Endothelial cell of umbilical vein (primary cell): ENCODE data around the gene FGF12. TPM values are rescaled to one million over a fixed set of nuclear protein-coding genes. Genes with fewer than 3 reads are reported as not detected.

Experiments
- BruUV-seq: library from RNA; stranded (reverse); fragments of 400-500 nt; replicated peaks from 2 replicates; lab custom pipeline; 2021; lab: Mats Ljungman, UMichigan
- CTCF ChIA-PET: fragments of 300-600, 350-600 bp; sonication (Branson Sonifier 250); formaldehyde crosslinking; loops from one replicate; lab custom pipeline; 2021; ENCODE audit warnings: antibody characterized with exemption, inconsistent platforms; lab: Charles Lee
- POLR2A ChIA-PET: fragments of 300-600, 350-600 bp; sonication (Branson Sonifier 250); formaldehyde crosslinking; loops from one replicate; lab custom pipeline; 2021; ENCODE audit warnings: antibody characterized with exemption, inconsistent platforms; lab: Charles Lee
- DNase-seq: peaks from one replicate; pipeline ENCODE4 v3.0.0-alpha.2; 2011; ENCODE audit warnings: low read depth, low spot score
- FAIRE-seq: peaks from 2 replicates; lab custom pipeline; 2011; peaks lifted over from hg19 to GRCh38; lab: Jason Lieb, UNC
- H2AFZ ChIP-seq: 2 replicates; pipeline ENCODE4 v1.6.0; 2012; ENCODE audit warnings: low read depth, low read length, control low read depth, inconsistent platforms
- H3K27ac ChIP-seq: 2 replicates; pipeline ENCODE4 v1.5.1; 2011; ENCODE audit warnings: low read depth, mild to moderate bottlenecking, control low read depth, low read length, moderate library complexity; ENCODE audit not compliant: insufficient read depth
- H3K27me3 ChIP-seq, 2 experiments: 2 replicates each; pipeline versions ENCODE4 v1.6.0 to v1.6.1; 2011; ENCODE audit warnings: low read length in 2 of 2, mixed read lengths in 1 of 2; ENCODE audit not compliant: control insufficient read depth in 2 of 2, insufficient read depth in 2 of 2
- H3K36me3 ChIP-seq, 2 experiments: 2 replicates in 1 of 2; 3 replicates in 1 of 2; pipeline ENCODE4 v1.5.1; 2011; ENCODE audit warnings: low read length in 2 of 2, mild to moderate bottlenecking in 1 of 2, moderate library complexity in 1 of 2; ENCODE audit not compliant: control insufficient read depth in 2 of 2, insufficient read depth in 2 of 2; ENCODE audit errors: extremely low read depth in 1 of 2
- H3K4me1 ChIP-seq: 3 replicates; pipeline ENCODE4 v1.5.1; 2011; ENCODE audit warnings: mild to moderate bottlenecking, low read length; ENCODE audit not compliant: control insufficient read depth, insufficient read depth; ENCODE audit errors: extremely low read depth
- H3K4me2 ChIP-seq: 2 replicates; pipeline ENCODE4 v1.6.1; 2011; ENCODE audit warnings: low read length, control low read depth, mixed read lengths; ENCODE audit not compliant: insufficient read depth
- H3K4me3 ChIP-seq, 3 experiments: fragments of 200-600 bp in 1 of 3; sonication (generic), shearing (Covaris generic) in 1 of 3; replicated peaks in 1 of 3; 2 replicates each; pipeline ENCODE4 v1.5.1; 2011 to 2016; ENCODE audit warnings: control low read depth in 3 of 3, low read length in 3 of 3, mild to moderate bottlenecking in 2 of 3, inconsistent platforms in 1 of 3, low read depth in 1 of 3, moderate library complexity in 1 of 3; ENCODE audit not compliant: insufficient read depth in 1 of 3
- H3K79me2 ChIP-seq: 2 replicates; pipeline ENCODE4 v1.6.0; 2012; ENCODE audit warnings: low read length, inconsistent platforms; ENCODE audit not compliant: control insufficient read depth, insufficient read depth
- H3K9ac ChIP-seq: replicated peaks from 2 replicates; pipeline ENCODE3; 2011; ENCODE audit warnings: low read length, control low read depth; ENCODE audit not compliant: insufficient read depth; ENCODE audit errors: extremely low read depth
- H3K9me1 ChIP-seq: replicated peaks from 3 replicates; pipeline ENCODE4 v1.6.0; 2011; ENCODE audit warnings: mild to moderate bottlenecking, low read length; ENCODE audit not compliant: control insufficient read depth, insufficient read depth; ENCODE audit errors: extremely low read depth
- H3K9me3 ChIP-seq: replicated peaks from 2 replicates; pipeline ENCODE4 v1.5.1; 2012; ENCODE audit warnings: low read length, inconsistent platforms; ENCODE audit not compliant: control insufficient read depth, insufficient read depth
- H4K20me1 ChIP-seq: replicated peaks from 2 replicates; pipeline ENCODE3; 2011; ENCODE audit warnings: mild to moderate bottlenecking, low read length; ENCODE audit not compliant: control insufficient read depth, insufficient read depth; ENCODE audit errors: extremely low read depth
- CTCF ChIP-seq, 2 donors: IDR thresholded peaks; 1 replicate in 1 of 2; 2 replicates in 1 of 2; pipeline ENCODE4 v1.5.1; 2011; ENCODE audit warnings: low read length in 2 of 2, mild to moderate bottlenecking in 2 of 2, moderate library complexity in 2 of 2, control low read depth in 1 of 2, inconsistent platforms in 1 of 2, low read depth in 1 of 2; ENCODE audit not compliant: insufficient read depth in 1 of 2; ENCODE audit errors: extremely low read depth in 1 of 2
- EZH2 ChIP-seq: IDR thresholded peaks from 2 replicates; pipeline ENCODE4 v1.6.1; 2012; ENCODE audit warnings: borderline replicate concordance, low read depth, mild to moderate bottlenecking, moderate library complexity, low read length, inconsistent platforms; ENCODE audit not compliant: severe bottlenecking
- FOS ChIP-seq: IDR thresholded peaks from 2 replicates; pipeline ENCODE4 v1.6.1; 2011; ENCODE audit warnings: mild to moderate bottlenecking, low read length, moderate library complexity, borderline replicate concordance; ENCODE audit not compliant: insufficient read depth
- GATA2 ChIP-seq: IDR thresholded peaks from 2 replicates; pipeline ENCODE4 v1.7.0; 2011; ENCODE audit warnings: low read depth, mild to moderate bottlenecking, moderate library complexity, mixed read lengths, low read length; ENCODE audit not compliant: insufficient read length, insufficient read depth
- JUN ChIP-seq: IDR thresholded peaks from 2 replicates; pipeline ENCODE4 v1.6.1; 2011; ENCODE audit warnings: borderline replicate concordance, low read depth; ENCODE audit not compliant: insufficient read length, insufficient read depth
- MYC ChIP-seq: IDR thresholded peaks from one replicate; pipeline ENCODE4 v1.6.1; 2011; ENCODE audit warnings: mild to moderate bottlenecking, low read depth, low read length
- POLR2A ChIP-seq: IDR thresholded peaks from 2 replicates; pipeline ENCODE4 v1.6.1; 2012; ENCODE audit warnings: low read depth, mild to moderate bottlenecking, control low read depth, low read length
- POLR2AphosphoS5 ChIP-seq: IDR thresholded peaks from 2 replicates; pipeline ENCODE4 v1.6.1; 2012; ENCODE audit warnings: low read depth, mild to moderate bottlenecking, control low read depth, low read length, moderate library complexity; ENCODE audit not compliant: insufficient read depth
- dilution Hi-C: fragments of 300-500 bp; cut with MboI; formaldehyde crosslinking; loops from one replicate; pipeline ENCODE4 v1.15.0; 2019; ENCODE audit warnings: low sequenced_read_pairs; ENCODE audit not compliant: extremely low pct_ligation_motif_present
- intact Hi-C: fragments of 100-400 bp; cut with micrococcal nuclease; formaldehyde crosslinking; loops from one replicate; pipeline ENCODE4 v1.10.0; 2022
- polyA plus RNA-seq, 4 experiments: library from polyadenylated mRNA; depleted of rRNA in 3 of 4; stranded (reverse) in 3 of 4; unstranded in 1 of 4; fragments of >200 nt; gene quantifications; 2 replicates each; pipeline versions ENCODE4 v1.2.1 to v1.2.3, GENCODE V29; 2011 to 2012; ENCODE audit warnings: missing spikeins in 1 of 4
- total RNA-seq: library from RNA; stranded (reverse); gene quantifications from 2 replicates; pipeline ENCODE4 v1.2.3, GENCODE V29; 2021
- TF ChIP-seq, protein P1 (sequence below): IDR thresholded peaks from 2 replicates; pipeline ENCODE4 v1.6.1; 2011; ENCODE audit not compliant: insufficient read depth, insufficient read length

The FGF12 gene
- total and polyA plus RNA-seq, 2 donors (not counting 3 experiments of a cell fraction or from before 2014, with no cell fraction given): 0.72 to 2.5 TPM

- intact Hi-C loops: no loop called here
- no TSS peak for BruUV-seq
- no peaks in the 10 kb centered on the region for H4K20me1 ChIP-seq
- no peak overlapping the region for H3K4me2 ChIP-seq
- H3K4me1 ChIP-seq: no peaks in the 10 kb centered on the region
- no peak overlapping the region for H3K27ac ChIP-seq
- FAIRE-seq (no peak), DNase-seq (no peak)
- H3K27me3 ChIP-seq: no peaks in the 10 kb centered on the region
- dilution Hi-C loops: no loop called here
- H3K9me1 ChIP-seq: no peaks in the 10 kb centered on the region
- no peak overlapping the region for H3K9ac ChIP-seq
- H3K79me2 ChIP-seq: no peaks in the 10 kb centered on the region
- no peak for TF ChIP-seq CTCF (IDR thresholded peaks at IDR 0.05; ENCODE audit: extremely low read depth in 1 of 2, insufficient read depth in 1 of 2, low read depth in 1 of 2, low read length in 2 of 2)
- no peak for TF ChIP-seq MYC
- TF ChIP-seq GATA2: no peak
- TF ChIP-seq POLR2AphosphoS5: no peak
- TF ChIP-seq POLR2A: no peak
- TF ChIP-seq EZH2: no peak
- TF ChIP-seq JUN: no peak
- TF ChIP-seq, protein P1, sequence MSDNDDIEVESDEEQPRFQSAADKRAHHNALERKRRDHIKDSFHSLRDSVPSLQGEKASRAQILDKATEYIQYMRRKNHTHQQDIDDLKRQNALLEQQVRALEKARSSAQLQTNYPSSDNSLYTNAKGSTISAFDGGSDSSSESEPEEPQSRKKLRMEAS: no peak
- TF ChIP-seq FOS: no peak
- no peak overlapping the region for H2AFZ ChIP-seq
- ChIA-PET POLR2A (no interaction called here), CTCF (interaction anchor here (1.5 kb wide), 1 partner anchor 183 kb away, joined by 6 read pairs; no protein-coding TSS in a partner anchor)
- no peaks in the 10 kb centered on the region for H3K9me3 ChIP-seq
- no peak overlapping the region for H3K4me3 ChIP-seq
- H3K36me3 ChIP-seq: no peaks in the 10 kb centered on the region
These were observed 466.2 kb downstream of the FGF12 start for GRCh38 chr3:192261135-192261534.
